Spinal cord (tissue), 10 donors: Measurements from ENCODE around the gene IP6K1. TPM values are rescaled to one million over a fixed set of nuclear protein-coding genes. Genes with fewer than 3 reads are reported as not detected.

Source experiments
- DNase-seq, 6 donors: peaks; one replicate each; pipeline versions ENCODE4 v3.0.0 to v3.0.0-alpha.2; 2013 to 2015; ENCODE audit warnings: low spot score in 6 of 6, low read depth in 4 of 6
- H3K27ac ChIP-seq: one replicate; pipeline ENCODE4 v1.5.1; 2013; ENCODE audit warnings: low read depth, low read length, control low read depth
- H3K27me3 ChIP-seq: one replicate; pipeline ENCODE4 v1.6.1; 2013; ENCODE audit warnings: low read length; ENCODE audit not compliant: control insufficient read depth, insufficient read depth
- H3K36me3 ChIP-seq: one replicate; pipeline ENCODE4 v1.6.1; 2013; ENCODE audit warnings: low read length; ENCODE audit not compliant: control insufficient read depth, insufficient read depth
- H3K4me1 ChIP-seq: one replicate; pipeline ENCODE4 v1.6.1; 2013; ENCODE audit warnings: low read length; ENCODE audit not compliant: control insufficient read depth, insufficient read depth
- H3K4me3 ChIP-seq: one replicate; pipeline ENCODE4 v1.5.1; 2013; ENCODE audit warnings: low read depth, low read length, control low read depth
- H3K9me3 ChIP-seq: one replicate; pipeline ENCODE4 v1.6.1; 2013; ENCODE audit warnings: low read length; ENCODE audit not compliant: control insufficient read depth, insufficient read depth
- WGBS: methylation state at CpG from one replicate; pipeline ENCODE4 v1.1.5; 2013; ENCODE audit warnings: missing lambda C conversion rate; ENCODE audit not compliant: insufficient coverage; 5-methylcytosine and 5-hydroxymethylcytosine counted together
- polyA plus RNA-seq, 2 donors: library from polyadenylated mRNA; unstranded; fragments of 120-200 nt; gene quantifications; one replicate each; pipeline ENCODE4 v1.2.1, GENCODE V29; 2013; ENCODE audit not compliant: insufficient read length in 2 of 2
- total RNA-seq, 2 donors: library from RNA; depleted of rRNA in 1 of 2; stranded (reverse); fragments of 120-200 nt in 1 of 2; fragments of >200 nt in 1 of 2; gene quantifications; one replicate each; pipeline versions ENCODE4 v1.2.3 to v1.2.4, GENCODE V29; 2013 to 2014
- donor health status: healthy.

Gene IP6K1
- total and polyA plus RNA-seq, 4 donors: 30.2 to 65.9 (median 52.4) TPM

- Histone ChIP-seq H3K27me3 (no peaks in the 10 kb centered on the region), H3K9me3 (no peaks in the 10 kb centered on the region)
- 95% methylated on average over 13 of the region's 13 CpGs for WGBS
These were observed 70.7 kb downstream of the IP6K1 start for GRCh38 chr3:49715611-49716121.

GRCh38 chr3:49714728-49715550 is 71.4 kb downstream of the IP6K1 start:
- Histone ChIP-seq H3K36me3 (peaks cover 83% of the 10 kb centered on the region), H3K4me3 (no peak overlapping the region), H3K9me3 (no peaks in the 10 kb centered on the region), H3K27me3 (no peaks in the 10 kb centered on the region), H3K27ac (no peak overlapping the region), H3K4me1 (peaks cover 23% of the 10 kb centered on the region)
- no peak for DNase-seq
- WGBS: 86% methylated on average over 13 of the region's 13 CpGs

More at GRCh38 chr3:49715611-49716121, 70.7 kb downstream of the IP6K1 start:
- no peak overlapping the region for H3K27ac ChIP-seq
- no peak overlapping the region for H3K4me3 ChIP-seq
- H3K36me3 ChIP-seq: peaks cover 89% of the 10 kb centered on the region
- no peak for DNase-seq
- H3K4me1 ChIP-seq: peaks cover 30% of the 10 kb centered on the region

- Histone ChIP-seq H3K4me3 (no peak overlapping the region), H3K9me3 (no peaks in the 10 kb centered on the region), H3K36me3 (peaks cover 79% of the 10 kb centered on the region), H3K4me1 (peaks cover 9% of the 10 kb centered on the region), H3K27me3 (no peaks in the 10 kb centered on the region), H3K27ac (no peak overlapping the region)
- WGBS: 91% methylated on average over 19 of the region's 25 CpGs
- no peak for DNase-seq
These were observed 72.8 kb downstream of the IP6K1 start for GRCh38 chr3:49713336-49714105.

GRCh38 chr3:49712631-49713317 is 73.6 kb downstream of the IP6K1 start:
- WGBS: 63% methylated on average over 7 of the region's 7 CpGs
- H3K27ac ChIP-seq: no peak overlapping the region
- H3K36me3 ChIP-seq: peaks cover 78% of the 10 kb centered on the region

GRCh38 chr3:49712166-49712565 is 74.2 kb downstream of the IP6K1 start:
- no peak for DNase-seq
- no peaks in the 10 kb centered on the region for H3K27me3 ChIP-seq
- no peak overlapping the region for H3K4me3 ChIP-seq
- no peaks in the 10 kb centered on the region for H3K4me1 ChIP-seq
- peaks cover 78% of the 10 kb centered on the region for H3K36me3 ChIP-seq
- H3K27ac ChIP-seq: no peak overlapping the region
- 94% methylated on average over 11 of the region's 11 CpGs for WGBS
- no peaks in the 10 kb centered on the region for H3K9me3 ChIP-seq

More at GRCh38 chr3:49712631-49713317, 73.6 kb downstream of the IP6K1 start:
- Histone ChIP-seq H3K27me3 (no peaks in the 10 kb centered on the region), H3K4me1 (peaks cover 2% of the 10 kb centered on the region), H3K9me3 (no peaks in the 10 kb centered on the region), H3K4me3 (no peak overlapping the region)
- DNase-seq: no peak

- H3K36me3 ChIP-seq: peaks cover 76% of the 10 kb centered on the region
- H3K27me3 ChIP-seq: no peaks in the 10 kb centered on the region
- H3K4me3 ChIP-seq: no peak overlapping the region
- DNase-seq: no peak
- H3K9me3 ChIP-seq: no peaks in the 10 kb centered on the region
- peaks cover 3% of the 10 kb centered on the region for H3K4me1 ChIP-seq
- H3K27ac ChIP-seq: no peak overlapping the region
- 97% methylated on average over 5 of the region's 5 CpGs for WGBS
These were observed 74.9 kb downstream of the IP6K1 start for GRCh38 chr3:49711489-49711888.

GRCh38 chr3:49709852-49710251 is 76.5 kb downstream of the IP6K1 start:
- DNase-seq: no peak
- Histone ChIP-seq H3K36me3 (peaks cover 76% of the 10 kb centered on the region), H3K27me3 (no peaks in the 10 kb centered on the region), H3K27ac (no peak overlapping the region), H3K4me1 (peaks cover 3% of the 10 kb centered on the region), H3K4me3 (no peak overlapping the region), H3K9me3 (no peaks in the 10 kb centered on the region)
- 100% methylated on average over 5 of the region's 8 CpGs for WGBS

- Histone ChIP-seq H3K36me3 (peaks cover 76% of the 10 kb centered on the region), H3K27ac (no peak overlapping the region), H3K4me1 (peaks cover 3% of the 10 kb centered on the region), H3K27me3 (no peaks in the 10 kb centered on the region), H3K4me3 (no peak overlapping the region), H3K9me3 (no peaks in the 10 kb centered on the region)
- DNase-seq: peak in 1 of 6 donors; percentile 49
- 61% methylated on average over 3 of the region's 4 CpGs for WGBS
These were observed 79.2 kb downstream of the IP6K1 start for GRCh38 chr3:49707113-49707480.

GRCh38 chr3:49706456-49707112 is 79.8 kb downstream of the IP6K1 start:
- Histone ChIP-seq H3K4me1 (peaks cover 3% of the 10 kb centered on the region), H3K4me3 (no peak overlapping the region), H3K27ac (no peak overlapping the region), H3K36me3 (peaks cover 76% of the 10 kb centered on the region), H3K9me3 (no peaks in the 10 kb centered on the region), H3K27me3 (no peaks in the 10 kb centered on the region)
- DNase-seq: no peak
- WGBS: 91% methylated on average over 9 of the region's 9 CpGs
